HepG2 (cell line): ENCODE data around the gene CFAP97. TPM values are rescaled to one million over a fixed set of nuclear protein-coding genes. Genes with fewer than 3 reads are reported as not detected.

Experiments used
- ATAC-seq: fragments of 200-7000 bp; cut with Tn5 transposase; 3 replicates; pipeline ENCODE4 v1.9.1; 2020; ENCODE audit warnings: mild to moderate bottlenecking, moderate library complexity
- BruUV-seq: library from RNA; stranded (reverse); fragments of 400-500 nt; replicated peaks from 2 replicates; lab custom pipeline; 2021; lab: Mats Ljungman, UMichigan
- CTCF ChIA-PET: fragments of 300-600 bp; formaldehyde crosslinking; extraction: SDS; loops from one replicate; lab custom pipeline; 2021; ENCODE audit warnings: low total read pairs, inconsistent platforms, low intra/inter-chr PET ratio; lab: Yijun Ruan, JAX
- POLR2A ChIA-PET: fragments of 350-600 bp; sonication (Branson Sonifier 250); formaldehyde crosslinking; loops from one replicate; lab custom pipeline; 2020; ENCODE audit warnings: antibody characterized with exemption, inconsistent platforms; lab: Yijun Ruan, JAX
- DNase-seq: peaks from one replicate; pipeline ENCODE4 v3.0.0-alpha.2; 2015; ENCODE audit warnings: low spot score
- FAIRE-seq: peaks from 3 replicates; lab custom pipeline; 2011; peaks lifted over from hg19 to GRCh38; lab: Jason Lieb, UNC
- H2AFZ ChIP-seq: one replicate; pipeline ENCODE4 v1.6.1; 2011; ENCODE audit warnings: low read length, inconsistent platforms
- H3K27ac ChIP-seq: fragments of 300-600 bp; 3 replicates; pipeline ENCODE4 v1.8.0; 2011; ENCODE audit warnings: mixed run types, mild to moderate bottlenecking, mixed read lengths, low read length, inconsistent platforms; ENCODE audit not compliant: insufficient read depth; ENCODE audit errors: extremely low read length
- H3K27me3 ChIP-seq, 2 experiments: fragments of 200-600 bp in 1 of 2; 2 replicates in 1 of 2; 3 replicates in 1 of 2; pipeline versions ENCODE4 v1.6.0 to v1.8.0; 2011; ENCODE audit warnings: low read length in 2 of 2, mild to moderate bottlenecking in 2 of 2, moderate library complexity in 2 of 2, inconsistent platforms in 1 of 2; ENCODE audit not compliant: insufficient read depth in 2 of 2, control insufficient read depth in 1 of 2
- H3K36me3 ChIP-seq, 2 experiments: fragments of 200-600 bp in 1 of 2; replicated peaks in 1 of 2; 2 replicates in 1 of 2; 3 replicates in 1 of 2; pipeline versions ENCODE4 v1.5.1 to v1.8.0; 2011; ENCODE audit warnings: low read length in 2 of 2, inconsistent platforms in 1 of 2; ENCODE audit not compliant: insufficient read depth in 2 of 2, control insufficient read depth in 1 of 2
- H3K4me1 ChIP-seq: 2 replicates; pipeline ENCODE4 v1.5.1; 2012; ENCODE audit warnings: low read length, inconsistent platforms; ENCODE audit not compliant: insufficient read depth
- H3K4me2 ChIP-seq: 2 replicates; pipeline ENCODE4 v1.6.0; 2011; ENCODE audit warnings: low read depth, low read length, inconsistent platforms
- H3K4me3 ChIP-seq, 3 experiments: fragments of 200-600 bp in 1 of 3; sonication (generic), shearing (Covaris generic) in 1 of 3; replicated peaks in 1 of 3; 2 replicates each; pipeline ENCODE4 v1.5.1; 2011 to 2016; ENCODE audit warnings: low read length in 3 of 3, inconsistent platforms in 2 of 3, low read depth in 2 of 3, mild to moderate bottlenecking in 2 of 3, control low read depth in 1 of 3, mixed read lengths in 1 of 3; ENCODE audit not compliant: insufficient read depth in 1 of 3
- H3K79me2 ChIP-seq: one replicate; pipeline ENCODE4 v1.6.1; 2011; ENCODE audit warnings: low read length, inconsistent platforms; ENCODE audit not compliant: insufficient read depth
- H3K9ac ChIP-seq: 2 replicates; pipeline ENCODE4 v1.6.0; 2011; ENCODE audit warnings: mild to moderate bottlenecking, low read depth, low read length, inconsistent platforms; ENCODE audit not compliant: insufficient read depth
- H3K9me3 ChIP-seq: 2 replicates; pipeline ENCODE4 v1.5.1; 2012; ENCODE audit warnings: mild to moderate bottlenecking, low read length
- H4K20me1 ChIP-seq: 2 replicates; pipeline ENCODE4 v1.6.0; 2011; ENCODE audit warnings: inconsistent platforms, mild to moderate bottlenecking, low read length, moderate library complexity; ENCODE audit not compliant: insufficient read depth
- HOXA3 ChIP-seq: sonication (generic); formaldehyde crosslinking; IDR thresholded peaks from 2 replicates; pipeline ENCODE4 v1.5.0; 2020; ENCODE audit warnings: missing genetic modification reagents
- HOXA5 ChIP-seq: sonication (generic); formaldehyde crosslinking; IDR thresholded peaks from 2 replicates; pipeline ENCODE4 v1.4.0; 2020; ENCODE audit warnings: missing genetic modification reagents
- KLF12 ChIP-seq: sonication (generic); formaldehyde crosslinking; IDR thresholded peaks from 2 replicates; pipeline ENCODE4 v1.4.0; 2020; ENCODE audit warnings: missing genetic modification reagents, borderline replicate concordance
- MAF1 ChIP-seq: sonication (generic); formaldehyde crosslinking; IDR thresholded peaks from 2 replicates; pipeline ENCODE4 v1.5.0; 2020; ENCODE audit warnings: missing genetic modification reagents, borderline replicate concordance
- MLLT10 ChIP-seq: sonication (generic); formaldehyde crosslinking; IDR thresholded peaks from 2 replicates; pipeline ENCODE4 v1.4.0; 2020; ENCODE audit warnings: missing genetic modification reagents
- PAWR ChIP-seq: sonication (generic); formaldehyde crosslinking; IDR thresholded peaks from 2 replicates; pipeline ENCODE4 v1.4.0; 2020; ENCODE audit warnings: missing genetic modification reagents, mild to moderate bottlenecking, borderline replicate concordance
- ZFP90 ChIP-seq: sonication (generic); formaldehyde crosslinking; IDR thresholded peaks from 2 replicates; pipeline ENCODE4 v1.8.0; 2022; ENCODE audit warnings: missing genetic modification reagents, mild to moderate bottlenecking, inconsistent platforms, borderline replicate concordance
- ZGPAT ChIP-seq: IDR thresholded peaks from 2 replicates; pipeline ENCODE4 v1.6.1; 2016; ENCODE audit warnings: mild to moderate bottlenecking
- ZNF230 ChIP-seq: sonication (generic); formaldehyde crosslinking; IDR thresholded peaks from 2 replicates; pipeline ENCODE4 v1.4.0; 2020; ENCODE audit warnings: mild to moderate bottlenecking, missing genetic modification reagents
- ZNF264 ChIP-seq: sonication (generic); formaldehyde crosslinking; IDR thresholded peaks from 2 replicates; pipeline ENCODE4 v1.4.0; 2020; ENCODE audit warnings: missing genetic modification reagents
- ZNF549 ChIP-seq: sonication (generic); formaldehyde crosslinking; IDR thresholded peaks from 2 replicates; pipeline ENCODE4 v1.5.0; 2020; ENCODE audit warnings: missing genetic modification reagents
- ZNF710 ChIP-seq: sonication (generic); formaldehyde crosslinking; IDR thresholded peaks from 2 replicates; pipeline ENCODE4 v1.5.0; 2020; ENCODE audit warnings: mild to moderate bottlenecking, missing genetic modification reagents, borderline replicate concordance
- ZNF816 ChIP-seq: sonication (generic); formaldehyde crosslinking; IDR thresholded peaks from 2 replicates; pipeline ENCODE4 v1.8.0; 2022; ENCODE audit warnings: missing genetic modification reagents, mild to moderate bottlenecking, borderline replicate concordance
- WGBS: methylation state at CpG from one replicate; pipeline ENCODE4 v1.1.6; 2017; ENCODE audit warnings: low lambda C conversion rate; 5-methylcytosine and 5-hydroxymethylcytosine counted together
- in situ Hi-C: cut with HindIII; loops from 2 replicates; pipeline ENCODE4 v1.10.0; 2017; ENCODE audit warnings: low pct_unique_long_range_greater_than_20kb; ENCODE audit not compliant: extremely low pct_ligation_motif_present
- intact Hi-C: fragments of 100-400 bp; cut with micrococcal nuclease; formaldehyde crosslinking; loops from one replicate; pipeline ENCODE4 v1.10.0; 2022; ENCODE audit not compliant: unreplicated experiment
- polyA plus RNA-seq, 8 experiments: library from polyadenylated mRNA; depleted of rRNA in 3 of 8; stranded (reverse) in 7 of 8; unstranded in 1 of 8; fragments of >200 nt; fragmentation: Illumina TruSeq in 4 of 8; extraction: Trizol in 4 of 8; gene quantifications; 2 replicates each; pipeline versions ENCODE4 v1.2.1 to v1.2.3, GENCODE V29; 2011 to 2016; ENCODE audit warnings: low read depth in 4 of 8, missing spikeins in 1 of 8, mixed read lengths in 1 of 8; ENCODE audit not compliant: insufficient read depth in 1 of 8
- total RNA-seq, 5 experiments: library from RNA; depleted of rRNA; stranded (reverse); fragments of >200 nt; fragmentation: Illumina TruSeq; extraction: Trizol; gene quantifications; 2 replicates each; pipeline ENCODE4 v1.2.3, GENCODE V29; 2016; ENCODE audit warnings: low read depth in 1 of 5

The CFAP97 gene
- total and polyA plus RNA-seq, 2 of the 13 experiments (the other 11 are each of a cell fraction or from before 2014, with no cell fraction given): 32.1 to 44.4 TPM

GRCh38 chr4:185143601-185143969 lies 60.2 kb downstream of the CFAP97 start:
- 2% methylated on average over 13 of the region's 30 CpGs for WGBS
- DNase-seq: peak; percentile 22
- no peak for TF ChIP-seq KLF12 (CRISPR knock-in tag)
- TF ChIP-seq ZNF816: 0 out of 2 replicates have a peak, but pooled peaks have one; percentile 22
- 0 out of 2 replicates have a peak, but pooled peaks have one; percentile 1 for TF ChIP-seq MAF1
- 0 out of 2 replicates have a peak, but pooled peaks have one; percentile 0 for TF ChIP-seq ZFP90
- no peak for TF ChIP-seq MLLT10 (CRISPR knock-in tag)
- TF ChIP-seq, all 625 proteins: peak for 3
- in situ Hi-C loops (no loop called here), intact Hi-C loops (loop anchor here (5.0 kb wide), 1 partner anchor 59 kb away; the partner anchor contains the start of gene CFAP97)
- FAIRE-seq (no peak), ATAC-seq (no peak; the same call in 2 of the 3 replicates)
- no TSS peak for BruUV-seq
- peak overlapping the region; percentile 91 for H3K4me2 ChIP-seq
- ChIA-PET CTCF (no interaction called here), POLR2A (interaction anchor here (0.7 to 2.4 kb wide), 10 partner anchors 9 to 410 kb away, joined by 3 to 16 read pairs (median 4); partner anchors contain the start of gene CENPU)
- peaks cover 0 to 22% of the 10 kb centered on the region in 2 experiments; a peak in 4 of 5 replicates for H3K36me3 ChIP-seq
- H4K20me1 ChIP-seq: peaks cover 6% of the 10 kb centered on the region; the same call in 1 of the 2 replicates
- peak overlapping the region; percentile 75 to 81 (median 79) for H3K4me3 ChIP-seq
- peak overlapping the region; percentile 78 for H3K9ac ChIP-seq
- H3K27me3 ChIP-seq: peaks cover 0 to 5% of the 10 kb centered on the region in 2 experiments; a peak in 2 of 5 replicates
- H3K9me3 ChIP-seq: no peaks in the 10 kb centered on the region
- H2AFZ ChIP-seq: no peak overlapping the region
- H3K79me2 ChIP-seq: peaks cover 13% of the 10 kb centered on the region
- H3K4me1 ChIP-seq: peaks cover 34% of the 10 kb centered on the region
- no peak overlapping the region for H3K27ac ChIP-seq

- POLR2A ChIA-PET: interaction anchor here (0.7 to 2.4 kb wide), 11 partner anchors 9 to 410 kb away, joined by 3 to 16 read pairs (median 4); partner anchors contain the start of gene CENPU
- no TSS peak for BruUV-seq
- DNase-seq: peak; percentile 77
- TF ChIP-seq HOXA3 (peak; percentile 84), PAWR (CRISPR knock-in tag) (no peak), ZNF230 (CRISPR knock-in tag) (0 out of 2 replicates have a peak, but pooled peaks have one; percentile 47), ZGPAT (CRISPR knock-in tag) (peak; percentile 90), ZNF264 (CRISPR knock-in tag) (peak; percentile 59; the same call in 1 of the 2 replicates), ZNF549 (CRISPR knock-in tag) (0 out of 2 replicates have a peak, but pooled peaks have one; percentile 32), HOXA5 (CRISPR knock-in tag) (peak; percentile 81), ZNF710 (CRISPR knock-in tag) (peak; percentile 38; the same call in 1 of the 2 replicates)
Observed at GRCh38 chr4:185142912-185143600, 60.7 kb downstream of the CFAP97 start, which contains the start of gene SLC25A4. SLC25A4 (plus strand) TSS chr4:185143266; CDS start chr4:185143373, 107 bp downstream.

More at GRCh38 chr4:185142912-185143600, 60.7 kb downstream of the CFAP97 start, which contains the start of gene SLC25A4:
- WGBS: 0% methylated on average over 2 of the region's 87 CpGs
- peaks cover 6% of the 10 kb centered on the region; the same call in 1 of the 2 replicates for H4K20me1 ChIP-seq
- ATAC-seq (peak; percentile 91), FAIRE-seq (peak; percentile 50)
- CTCF ChIA-PET: no interaction called here
- peaks cover 34% of the 10 kb centered on the region for H3K4me1 ChIP-seq
- H3K27me3 ChIP-seq: peaks cover 0 to 5% of the 10 kb centered on the region in 2 experiments; a peak in 2 of 5 replicates
- in situ Hi-C loops: no loop called here
- H3K9me3 ChIP-seq: no peaks in the 10 kb centered on the region
- intact Hi-C loops: loop anchor here (5.0 kb wide), 1 partner anchor 59 kb away; the partner anchor contains the start of gene CFAP97
- peaks cover 0 to 22% of the 10 kb centered on the region in 2 experiments; a peak in 4 of 5 replicates for H3K36me3 ChIP-seq
- H3K4me2 ChIP-seq: peak within 1 kb of the TSS; percentile 91
- peak within 1 kb of the TSS; percentile 78 for H3K9ac ChIP-seq
- H2AFZ ChIP-seq: peak within 1 kb of the TSS; percentile 39
- H3K27ac ChIP-seq: peak within 1 kb of the TSS; percentile 70
- peak within 1 kb of the TSS; percentile 75 to 81 (median 79) for H3K4me3 ChIP-seq
- H3K79me2 ChIP-seq: peaks cover 13% of the 10 kb centered on the region
